Left renal pelvis (tissue), 4 donors: ENCODE measurements around the gene CBS. TPM values are rescaled to one million over a fixed set of nuclear protein-coding genes. Genes with fewer than 3 reads are reported as not detected.

ENCODE experiments used
- polyA plus RNA-seq, 4 donors: library from polyadenylated mRNA; unstranded; fragments of 120-200 nt; gene quantifications; one replicate each; pipeline ENCODE4 v1.2.1, GENCODE V29; 2013; ENCODE audit not compliant: insufficient read length in 4 of 4

Gene CBS
- polyA plus RNA-seq, 4 donors: 3.6 to 57.5 (median 29.7) TPM

Other genes starting within 250 kb of the CBS start
- 10 to 100 TPM in 2 of 4 donors, 1 to 10 TPM in 2; 7.1 to 15.4 (median 10.3) TPM for gene WDR4, start 196.3 kb downstream of the CBS start, polyA plus RNA-seq
- 10 to 100 TPM; 31.2 to 44.1 (median 38.7) TPM for gene NDUFV3, start 182.5 kb downstream of the CBS start, polyA plus RNA-seq
- gene ERVH48-1, start 150.2 kb downstream of the CBS start, polyA plus RNA-seq: 1 to 10 TPM in 1 of 4 donors, under 1 TPM in 3; 0.29 to 1.2 (median 0.50) TPM
- 10 to 100 TPM; 20.7 to 29.6 (median 25.6) TPM for gene PKNOX1, start 101.3 kb downstream of the CBS start, polyA plus RNA-seq
- gene U2AF1, start 31.7 kb upstream of the CBS start, polyA plus RNA-seq: 10 to 100 TPM; 25.6 to 85.9 (median 36.5) TPM
- gene CRYAA, start 93.2 kb upstream of the CBS start, polyA plus RNA-seq: not detected